OCI-LY1 (cell line): ENCODE data around the gene CCDC78.

Source experiments
- H2AFZ ChIP-seq: fragments of 200-600 bp; sonication (generic), shearing (Covaris generic); 2 replicates; pipeline ENCODE4 v1.6.0; 2014; ENCODE audit warnings: antibody characterized with exemption, mild to moderate bottlenecking, low read length
- H3F3A ChIP-seq: fragments of 200-600 bp; sonication (generic), shearing (Covaris generic); 2 replicates; pipeline ENCODE4 v1.6.0; 2014; ENCODE audit warnings: mild to moderate bottlenecking, antibody characterized with exemption, low read length, moderate library complexity; ENCODE audit not compliant: insufficient read depth
- H3K27ac ChIP-seq: fragments of 200-600 bp; sonication (generic); 2 replicates; pipeline ENCODE4 v1.5.1; 2014; ENCODE audit warnings: low read length, mixed run types, mild to moderate bottlenecking, low read depth; ENCODE audit not compliant: poor library complexity, severe bottlenecking
- H3K27me3 ChIP-seq: fragments of 200-600 bp; sonication (generic); 2 replicates; pipeline ENCODE4 v1.6.0; 2014; ENCODE audit warnings: antibody characterized with exemption, mild to moderate bottlenecking, low read length, moderate library complexity; ENCODE audit not compliant: insufficient read depth
- H3K36me3 ChIP-seq: fragments of 200-600 bp; sonication (generic); 2 replicates; pipeline ENCODE4 v1.6.1; 2014; ENCODE audit warnings: mild to moderate bottlenecking, antibody characterized with exemption, low read length, moderate library complexity, mixed read lengths; ENCODE audit not compliant: insufficient read depth
- H3K4me1 ChIP-seq: fragments of 200-600 bp; sonication (generic); 2 replicates; pipeline ENCODE4 v1.5.1; 2014; ENCODE audit warnings: mild to moderate bottlenecking, low read length, moderate library complexity; ENCODE audit not compliant: insufficient read depth, severe bottlenecking
- H3K4me2 ChIP-seq: fragments of 200-600 bp; sonication (generic), shearing (Covaris generic); 2 replicates; pipeline ENCODE4 v1.6.1; 2014; ENCODE audit warnings: low read length
- H3K4me3 ChIP-seq: fragments of 200-600 bp; sonication (generic); 2 replicates; pipeline ENCODE4 v1.5.1; 2014; ENCODE audit warnings: low read length, low read depth, mild to moderate bottlenecking, mixed read lengths; ENCODE audit not compliant: poor library complexity, severe bottlenecking
- H3K79me2 ChIP-seq: fragments of 200-600 bp; shearing (Covaris generic); 2 replicates; pipeline ENCODE4 v1.6.1; 2016; ENCODE audit warnings: mixed run types, low read length, mixed read lengths; ENCODE audit not compliant: insufficient read depth
- H3K9ac ChIP-seq: fragments of 200-600 bp; sonication (generic), shearing (Covaris generic); 2 replicates; pipeline ENCODE4 v1.6.1; 2014; ENCODE audit warnings: mild to moderate bottlenecking, low read length, mixed read lengths
- H3K9me2 ChIP-seq: fragments of 200-600 bp; sonication (generic), shearing (Covaris generic); 2 replicates; pipeline ENCODE4 v1.6.1; 2014; ENCODE audit warnings: low read depth, mild to moderate bottlenecking, low read length, mixed read lengths
- H3K9me3 ChIP-seq: fragments of 200-600 bp; shearing (Covaris generic); 2 replicates; pipeline ENCODE4 v1.6.1; 2014; ENCODE audit warnings: low read length, mixed read lengths
- H4K20me1 ChIP-seq: fragments of 200-600 bp; sonication (generic), shearing (Covaris generic); 2 replicates; pipeline ENCODE4 v1.6.0; 2016; ENCODE audit warnings: mild to moderate bottlenecking, low read length; ENCODE audit not compliant: insufficient read depth
- EZH2 ChIP-seq: fragments of 200-600 bp; sonication (generic), shearing (Covaris generic); IDR thresholded peaks from 2 replicates; pipeline ENCODE4 v1.8.0; 2017; ENCODE audit warnings: borderline replicate concordance, mixed run types, mild to moderate bottlenecking, antibody characterized with exemption, low read length, moderate library complexity, mixed read lengths
- TF ChIP-seq, protein P1 (sequence below): fragments of 200-600 bp; sonication (generic), shearing (Covaris generic); IDR thresholded peaks from 2 replicates; pipeline ENCODE4 v1.5.1; 2017; ENCODE audit warnings: mild to moderate bottlenecking, antibody characterized with exemption, low read length, moderate library complexity, mixed read lengths

The CCDC78 gene

DNA sequence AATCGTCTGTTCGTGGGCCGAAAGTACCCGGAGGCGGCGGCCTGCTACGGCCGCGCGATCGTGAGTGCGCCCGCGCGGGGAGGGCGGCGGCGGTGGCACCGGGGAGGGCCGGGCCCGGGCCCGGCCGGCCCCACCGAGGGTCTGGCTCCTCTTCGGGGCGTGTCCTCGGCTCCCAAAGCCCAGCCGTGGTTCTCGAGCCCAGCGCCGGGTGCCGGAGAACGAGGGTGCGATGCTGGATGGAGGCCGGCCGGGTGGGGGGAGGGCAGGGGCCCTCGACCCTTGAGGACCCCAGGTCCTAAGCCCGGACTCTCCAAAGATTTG, 45.7 kb downstream of the CCDC78 start:
- Histone ChIP-seq H2AFZ (no peak overlapping the region), H3K4me2 (peak overlapping the region; percentile 98), H3K27ac (peak overlapping the region; percentile 55), H3K27me3 (no peaks in the 10 kb centered on the region), H3F3A (no peaks in the 10 kb centered on the region), H3K4me1 (peaks cover 56% of the 10 kb centered on the region), H3K4me3 (peak overlapping the region; percentile 86), H3K9me3 (no peaks in the 10 kb centered on the region), H3K9me2 (no peaks in the 10 kb centered on the region), H3K9ac (peak overlapping the region; percentile 86), H4K20me1 (no peaks in the 10 kb centered on the region), H3K79me2 (0 out of 2 replicates have a peak, but pooled peaks cover 8% of the 10 kb centered on the region), H3K36me3 (peaks cover 26% of the 10 kb centered on the region)
- TF ChIP-seq, protein P1, sequence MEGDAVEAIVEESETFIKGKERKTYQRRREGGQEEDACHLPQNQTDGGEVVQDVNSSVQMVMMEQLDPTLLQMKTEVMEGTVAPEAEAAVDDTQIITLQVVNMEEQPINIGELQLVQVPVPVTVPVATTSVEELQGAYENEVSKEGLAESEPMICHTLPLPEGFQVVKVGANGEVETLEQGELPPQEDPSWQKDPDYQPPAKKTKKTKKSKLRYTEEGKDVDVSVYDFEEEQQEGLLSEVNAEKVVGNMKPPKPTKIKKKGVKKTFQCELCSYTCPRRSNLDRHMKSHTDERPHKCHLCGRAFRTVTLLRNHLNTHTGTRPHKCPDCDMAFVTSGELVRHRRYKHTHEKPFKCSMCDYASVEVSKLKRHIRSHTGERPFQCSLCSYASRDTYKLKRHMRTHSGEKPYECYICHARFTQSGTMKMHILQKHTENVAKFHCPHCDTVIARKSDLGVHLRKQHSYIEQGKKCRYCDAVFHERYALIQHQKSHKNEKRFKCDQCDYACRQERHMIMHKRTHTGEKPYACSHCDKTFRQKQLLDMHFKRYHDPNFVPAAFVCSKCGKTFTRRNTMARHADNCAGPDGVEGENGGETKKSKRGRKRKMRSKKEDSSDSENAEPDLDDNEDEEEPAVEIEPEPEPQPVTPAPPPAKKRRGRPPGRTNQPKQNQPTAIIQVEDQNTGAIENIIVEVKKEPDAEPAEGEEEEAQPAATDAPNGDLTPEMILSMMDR = no peak
- no peak for TF ChIP-seq EZH2

DNA sequence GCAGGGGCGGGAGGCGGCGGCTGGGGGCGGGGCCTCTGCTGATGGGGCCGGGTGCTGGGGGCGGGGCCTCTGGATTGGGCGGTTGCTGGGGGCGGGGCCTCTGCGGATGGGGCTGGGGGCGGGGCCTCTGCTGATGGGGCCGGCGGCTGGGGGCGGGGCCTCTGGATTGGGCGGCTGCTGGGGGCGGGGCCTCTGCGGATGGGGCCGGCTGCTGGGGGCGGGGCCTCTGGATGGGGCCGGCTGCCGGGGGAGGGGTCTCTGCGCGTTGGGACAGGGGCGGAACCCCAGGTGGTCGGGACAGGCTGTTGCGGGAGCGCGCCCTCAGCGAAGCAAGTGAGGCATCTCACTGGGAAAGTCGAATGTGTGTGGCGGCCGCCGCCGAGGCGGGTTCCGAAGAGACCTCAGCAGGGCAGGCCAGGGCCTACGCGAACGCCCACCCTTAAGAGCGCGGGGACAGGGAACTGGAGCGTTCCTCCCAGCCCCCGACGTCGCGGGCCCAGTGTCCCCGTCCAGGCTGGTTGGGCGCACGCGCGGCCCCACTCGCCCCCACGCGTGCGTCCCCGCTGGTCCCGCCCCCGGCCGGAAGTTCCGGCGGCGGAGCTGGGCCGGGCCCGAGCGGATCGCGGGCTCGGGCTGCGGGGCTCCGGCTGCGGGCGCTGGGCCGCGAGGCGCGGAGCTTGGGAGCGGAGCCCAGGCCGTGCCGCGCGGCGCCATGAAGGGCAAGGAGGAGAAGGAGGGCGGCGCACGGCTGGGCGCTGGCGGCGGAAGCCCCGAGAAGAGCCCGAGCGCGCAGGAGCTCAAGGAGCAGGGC, 46.2 kb downstream of the CCDC78 start, which contains the start of gene STUB1:
Gene STUB1, plus strand, starts transcription at position 597 of the 811 bp plus-strand sequence. Its CDS starts 116 bp downstream, at position 713.
- no peaks in the 10 kb centered on the region for H3K27me3 ChIP-seq
- H3K4me2 ChIP-seq = peak within 1 kb of the TSS; percentile 98
- peak within 1 kb of the TSS; percentile 75 for H3K27ac ChIP-seq
- H3K9ac ChIP-seq = peak within 1 kb of the TSS; percentile 86
- H3K4me3 ChIP-seq = peak within 1 kb of the TSS; percentile 86
- no peak within 1 kb of the TSS for H2AFZ ChIP-seq
- H4K20me1 ChIP-seq = no peaks in the 10 kb centered on the region
- H3K36me3 ChIP-seq = peaks cover 23% of the 10 kb centered on the region
- H3K9me2 ChIP-seq = no peaks in the 10 kb centered on the region
- no peaks in the 10 kb centered on the region for H3K9me3 ChIP-seq
- 0 out of 2 replicates have a peak, but pooled peaks cover 8% of the 10 kb centered on the region for H3K79me2 ChIP-seq
- H3K4me1 ChIP-seq = peaks cover 51% of the 10 kb centered on the region
- no peak for TF ChIP-seq EZH2
- H3F3A ChIP-seq = no peaks in the 10 kb centered on the region

DNA sequence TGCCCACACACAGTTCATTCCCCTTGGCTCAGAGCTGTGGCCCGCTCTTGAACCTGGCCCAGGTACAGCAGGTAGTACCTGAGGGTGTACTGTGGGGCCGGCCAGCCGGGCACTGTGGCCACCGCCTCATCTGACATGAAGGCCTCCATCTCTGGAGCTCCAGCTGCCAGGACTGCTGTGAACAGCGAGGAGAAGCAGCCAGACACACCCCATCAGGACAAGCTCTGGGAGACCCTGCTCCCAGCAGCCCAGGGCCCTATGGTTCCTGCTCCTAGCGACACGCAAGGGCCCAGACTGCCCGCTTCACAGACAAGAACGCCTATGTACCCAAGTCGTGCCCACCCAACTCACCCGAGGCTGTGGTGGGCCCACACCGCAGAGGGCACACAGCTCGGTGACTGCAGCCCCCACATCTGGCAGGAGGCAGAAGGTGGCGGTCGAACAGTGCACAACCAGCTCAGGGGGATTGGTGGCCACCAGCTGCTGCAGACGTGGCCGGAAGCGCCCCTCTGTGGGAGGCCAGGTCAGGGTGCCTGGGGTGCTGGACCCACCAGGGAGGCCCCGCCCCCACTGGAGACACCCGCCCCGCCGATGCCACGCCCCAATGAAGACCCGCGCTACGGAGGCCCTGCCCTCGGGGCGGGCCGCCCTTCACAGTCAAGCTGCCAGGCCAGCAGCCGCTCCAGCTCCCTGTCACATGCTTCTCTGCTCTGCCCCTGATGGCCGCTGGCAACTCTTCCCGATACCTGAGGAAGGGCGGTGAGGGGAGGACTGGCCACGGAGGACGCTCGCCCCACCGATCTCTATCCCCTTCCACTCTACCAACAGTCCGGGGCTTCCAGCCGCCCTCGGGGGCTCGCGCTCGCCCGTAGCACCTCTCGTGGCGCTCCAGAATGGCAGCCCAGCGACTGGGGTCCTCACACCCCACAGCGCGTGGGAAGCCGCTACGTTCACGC, 47.1 kb downstream of the CCDC78 start:
- Histone ChIP-seq H3K9me3 (no peaks in the 10 kb centered on the region), H3K4me1 (peaks cover 46% of the 10 kb centered on the region), H4K20me1 (no peaks in the 10 kb centered on the region), H3K4me3 (peak overlapping the region; percentile 69), H3F3A (no peaks in the 10 kb centered on the region), H3K9me2 (no peaks in the 10 kb centered on the region), H3K79me2 (0 out of 2 replicates have a peak, but pooled peaks cover 8% of the 10 kb centered on the region), H3K36me3 (peaks cover 29% of the 10 kb centered on the region), H3K27me3 (no peaks in the 10 kb centered on the region), H3K27ac (peak overlapping the region; percentile 75), H2AFZ (no peak overlapping the region), H3K9ac (peak overlapping the region; percentile 82), H3K4me2 (peak overlapping the region; percentile 98)
- no peak for TF ChIP-seq EZH2
- TF ChIP-seq, protein P1 = no peak
